COLO668 (cell line): ENCODE data around the gene ZFTA.

Experiments
- DNase-seq: peaks from one replicate; lab custom pipeline; 2025; ENCODE audit not compliant: unreplicated experiment; lab: John Stamatoyannopoulos, UW

Gene ZFTA

GRCh38 chr11:63756919-63757761 lies 11.4 kb downstream of the ZFTA start:
- DNase-seq: no peak

GRCh38 chr11:63749624-63750023 lies 19.0 kb downstream of the ZFTA start:
- DNase-seq: no peak

GRCh38 chr11:63747011-63747410 lies 21.6 kb downstream of the ZFTA start:
- DNase-seq: no peak

GRCh38 chr11:63745304-63746170 lies 23.0 kb downstream of the ZFTA start:
- no peak for DNase-seq

GRCh38 chr11:63738720-63739360 lies 29.7 kb downstream of the ZFTA start:
- DNase-seq: peak; percentile 59

GRCh38 chr11:63737718-63738117 lies 30.9 kb downstream of the ZFTA start:
- DNase-seq: no peak

- DNase-seq: no peak
Observed at GRCh38 chr11:63736864-63737263, 31.7 kb downstream of the ZFTA start.

- DNase-seq: no peak
Observed at GRCh38 chr11:63729326-63729725, 39.2 kb downstream of the ZFTA start.

GRCh38 chr11:63720611-63721010 lies 48.0 kb downstream of the ZFTA start:
- no peak for DNase-seq

- no peak for DNase-seq
Observed at GRCh38 chr11:63719987-63720386, 48.6 kb downstream of the ZFTA start.

GRCh38 chr11:63719001-63719400 lies 49.6 kb downstream of the ZFTA start:
- DNase-seq: no peak
